ENCODE results near the gene UROC1.

UROC1 gene

GRCh38 chr3:126517291-126517951 is at the start of gene UROC1:
Gene UROC1, minus strand, starts transcription at chr3:126517773. Its CDS starts 54 bp downstream, at chr3:126517719.
- DNase-seq: no peak

GRCh38 chr3:126562737-126563276 is 45.2 kb upstream of the UROC1 start:
- no peak for DNase-seq

- no peak for DNase-seq
Observed at GRCh38 chr3:126558336-126559071, 40.9 kb upstream of the UROC1 start, which contains the start of gene C3orf22. Gene C3orf22, minus strand, starts transcription at chr3:126558932. Its CDS starts 5,542 bp downstream, at chr3:126553390.

- DNase-seq: no peak
Observed at GRCh38 chr3:126557761-126558160, 40.2 kb upstream of the UROC1 start.

- DNase-seq: no peak
Observed at GRCh38 chr3:126557415-126557745, 39.8 kb upstream of the UROC1 start.

GRCh38 chr3:126556637-126557414 is 39.3 kb upstream of the UROC1 start:
- DNase-seq: no peak

GRCh38 chr3:126555795-126556636 is 38.4 kb upstream of the UROC1 start:
- DNase-seq: no peak

GRCh38 chr3:126554560-126555525 is 37.3 kb upstream of the UROC1 start:
- DNase-seq: no peak

GRCh38 chr3:126553284-126554084 is 35.9 kb upstream of the UROC1 start:
- no peak for DNase-seq

GRCh38 chr3:126552688-126553283 is 35.2 kb upstream of the UROC1 start:
- no peak for DNase-seq

GRCh38 chr3:126551839-126552687 is 34.5 kb upstream of the UROC1 start:
- DNase-seq: no peak

- no peak for DNase-seq
Observed at GRCh38 chr3:126551121-126551838, 33.7 kb upstream of the UROC1 start.

GRCh38 chr3:126550488-126551051 is 33.0 kb upstream of the UROC1 start:
- DNase-seq: no peak

- no peak for DNase-seq
Observed at GRCh38 chr3:126549861-126550487, 32.4 kb upstream of the UROC1 start.

GRCh38 chr3:126548556-126549466 is 31.2 kb upstream of the UROC1 start:
- DNase-seq: no peak

- no peak for DNase-seq
Observed at GRCh38 chr3:126547721-126548120, 30.1 kb upstream of the UROC1 start.
